HFFc6 (cell line): ENCODE data around the gene IGFBP5. TPM values are rescaled to one million over a fixed set of nuclear protein-coding genes. Genes with fewer than 3 reads are reported as not detected.
A peak's percentile ranks its signal among the peaks of the same experiment; 100 is the strongest.

Experiments used
- DNase-seq: peaks from one replicate; pipeline ENCODE4 v3.0.0-alpha.2; 2018
- H3K27ac Mint-ChIP-seq: 2 replicates; pipeline ENCODE4 v1.8.0; 2020; ENCODE audit warnings: mild to moderate bottlenecking, mixed read lengths
- H3K27me3 Mint-ChIP-seq: 2 replicates; pipeline ENCODE4 v1.8.0; 2021; ENCODE audit warnings: mild to moderate bottlenecking, moderate library complexity, mixed read lengths; ENCODE audit not compliant: insufficient read depth
- H3K36me3 Mint-ChIP-seq: 2 replicates; pipeline ENCODE4 v1.8.0; 2021; ENCODE audit warnings: low read depth, mixed read lengths
- H3K4me1 Mint-ChIP-seq: 2 replicates; pipeline ENCODE4 v1.8.0; 2020; ENCODE audit warnings: low read depth, mixed read lengths
- H3K4me3 Mint-ChIP-seq: 2 replicates; pipeline ENCODE4 v1.8.0; 2020; ENCODE audit warnings: mild to moderate bottlenecking, moderate library complexity, mixed read lengths
- H3K9me3 Mint-ChIP-seq: 2 replicates; pipeline ENCODE4 v1.8.0; 2020; ENCODE audit warnings: mild to moderate bottlenecking, mixed read lengths
- total RNA-seq, 6 experiments: library from RNA; stranded (reverse); fragmentation: NEBNext Ultra II Directional; extraction: Animal tissue kit (Norgen Biotek cat#: 25700); gene quantifications; 2 replicates in 1 of 6; 3 replicates in 5 of 6; pipeline ENCODE4 v1.2.3, GENCODE V29; 2021
- TF ChIP-seq, protein P1 (sequence below): fragments of 200-600 bp; sonication (generic); IDR thresholded peaks from 2 replicates; pipeline ENCODE4 v1.5.0; 2021; ENCODE audit warnings: antibody characterized with exemption, mild to moderate bottlenecking

IGFBP5 gene
- total RNA-seq, 6 experiments from 2014 or later: 63.2 to 125 (median 68.6) TPM

GRCh38 chr2:216681683-216682082 lies 13.7 kb downstream of the IGFBP5 start:
- DNase-seq: no peak
- H3K27me3 Mint-ChIP-seq: peaks cover 9% of the 10 kb centered on the region
- H3K4me1 Mint-ChIP-seq: peaks cover 46% of the 10 kb centered on the region
- H3K9me3 Mint-ChIP-seq: no peaks in the 10 kb centered on the region
- no peaks in the 10 kb centered on the region for H3K36me3 Mint-ChIP-seq
- TF ChIP-seq, protein P1, sequence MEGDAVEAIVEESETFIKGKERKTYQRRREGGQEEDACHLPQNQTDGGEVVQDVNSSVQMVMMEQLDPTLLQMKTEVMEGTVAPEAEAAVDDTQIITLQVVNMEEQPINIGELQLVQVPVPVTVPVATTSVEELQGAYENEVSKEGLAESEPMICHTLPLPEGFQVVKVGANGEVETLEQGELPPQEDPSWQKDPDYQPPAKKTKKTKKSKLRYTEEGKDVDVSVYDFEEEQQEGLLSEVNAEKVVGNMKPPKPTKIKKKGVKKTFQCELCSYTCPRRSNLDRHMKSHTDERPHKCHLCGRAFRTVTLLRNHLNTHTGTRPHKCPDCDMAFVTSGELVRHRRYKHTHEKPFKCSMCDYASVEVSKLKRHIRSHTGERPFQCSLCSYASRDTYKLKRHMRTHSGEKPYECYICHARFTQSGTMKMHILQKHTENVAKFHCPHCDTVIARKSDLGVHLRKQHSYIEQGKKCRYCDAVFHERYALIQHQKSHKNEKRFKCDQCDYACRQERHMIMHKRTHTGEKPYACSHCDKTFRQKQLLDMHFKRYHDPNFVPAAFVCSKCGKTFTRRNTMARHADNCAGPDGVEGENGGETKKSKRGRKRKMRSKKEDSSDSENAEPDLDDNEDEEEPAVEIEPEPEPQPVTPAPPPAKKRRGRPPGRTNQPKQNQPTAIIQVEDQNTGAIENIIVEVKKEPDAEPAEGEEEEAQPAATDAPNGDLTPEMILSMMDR: no peak
- H3K27ac Mint-ChIP-seq: peak overlapping the region; percentile 70
- peak overlapping the region; percentile 48 for H3K4me3 Mint-ChIP-seq

- Mint-ChIP-seq H3K4me3 (no peak overlapping the region), H3K4me1 (peaks cover 46% of the 10 kb centered on the region), H3K36me3 (no peaks in the 10 kb centered on the region), H3K27ac (no peak overlapping the region), H3K27me3 (peaks cover 12% of the 10 kb centered on the region), H3K9me3 (no peaks in the 10 kb centered on the region)
- TF ChIP-seq, protein P1: no peak
- no peak for DNase-seq
Measured at GRCh38 chr2:216680951-216681629, 14.3 kb downstream of the IGFBP5 start.

GRCh38 chr2:216679658-216680024 lies 15.7 kb downstream of the IGFBP5 start:
- Mint-ChIP-seq H3K27me3 (peaks cover 16% of the 10 kb centered on the region), H3K36me3 (no peaks in the 10 kb centered on the region), H3K4me1 (peaks cover 44% of the 10 kb centered on the region), H3K4me3 (no peak overlapping the region), H3K27ac (no peak overlapping the region), H3K9me3 (no peaks in the 10 kb centered on the region)
- TF ChIP-seq, protein P1: no peak
- DNase-seq: no peak

GRCh38 chr2:216678813-216679657 lies 16.3 kb downstream of the IGFBP5 start:
- TF ChIP-seq, protein P1: no peak
- peaks cover 16% of the 10 kb centered on the region for H3K27me3 Mint-ChIP-seq
- DNase-seq: no peak
- H3K36me3 Mint-ChIP-seq: no peaks in the 10 kb centered on the region
- peaks cover 38% of the 10 kb centered on the region for H3K4me1 Mint-ChIP-seq
- H3K27ac Mint-ChIP-seq: no peak overlapping the region
- H3K9me3 Mint-ChIP-seq: no peaks in the 10 kb centered on the region
- H3K4me3 Mint-ChIP-seq: no peak overlapping the region

DNA sequence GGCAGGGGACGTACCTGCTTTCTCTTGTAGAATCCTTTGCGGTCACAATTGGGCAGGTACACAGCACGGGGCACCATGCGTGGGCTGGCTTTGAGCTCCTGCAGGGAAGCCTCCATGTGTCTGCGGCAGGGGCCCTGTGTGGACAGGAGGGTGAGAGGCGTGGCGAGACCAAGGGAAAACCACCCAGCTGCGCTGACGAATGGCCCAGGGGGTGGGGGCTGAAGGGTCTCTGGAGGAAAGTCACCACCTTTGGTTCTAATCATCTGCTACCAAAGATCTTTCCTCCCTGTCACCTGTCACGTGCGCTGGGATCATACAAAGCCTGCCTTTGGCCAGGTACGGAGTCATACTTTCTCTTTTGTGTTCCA lies 17.3 kb downstream of the IGFBP5 start:
- no peak for DNase-seq
- Mint-ChIP-seq H3K27ac (no peak overlapping the region), H3K4me3 (no peak overlapping the region), H3K9me3 (no peaks in the 10 kb centered on the region), H3K27me3 (peaks cover 19% of the 10 kb centered on the region), H3K4me1 (peaks cover 28% of the 10 kb centered on the region), H3K36me3 (no peaks in the 10 kb centered on the region)
- TF ChIP-seq, protein P1: no peak
